GM12892 (cell line): ENCODE measurements around the gene HIBCH.

Experiments used
- POLR2A ChIP-seq: IDR thresholded peaks from 2 replicates; pipeline ENCODE4 v1.6.1; 2011; ENCODE audit warnings: low read depth, low read length, control low read depth
- POLR2AphosphoS5 ChIP-seq: IDR thresholded peaks from 2 replicates; pipeline ENCODE4 v1.6.1; 2011; ENCODE audit warnings: low read depth, low read length, control low read depth
- TAF1 ChIP-seq: IDR thresholded peaks from 2 replicates; pipeline ENCODE4 v1.6.1; 2011; ENCODE audit warnings: low read depth, mild to moderate bottlenecking, control low read depth, low read length, borderline replicate concordance

DNA sequence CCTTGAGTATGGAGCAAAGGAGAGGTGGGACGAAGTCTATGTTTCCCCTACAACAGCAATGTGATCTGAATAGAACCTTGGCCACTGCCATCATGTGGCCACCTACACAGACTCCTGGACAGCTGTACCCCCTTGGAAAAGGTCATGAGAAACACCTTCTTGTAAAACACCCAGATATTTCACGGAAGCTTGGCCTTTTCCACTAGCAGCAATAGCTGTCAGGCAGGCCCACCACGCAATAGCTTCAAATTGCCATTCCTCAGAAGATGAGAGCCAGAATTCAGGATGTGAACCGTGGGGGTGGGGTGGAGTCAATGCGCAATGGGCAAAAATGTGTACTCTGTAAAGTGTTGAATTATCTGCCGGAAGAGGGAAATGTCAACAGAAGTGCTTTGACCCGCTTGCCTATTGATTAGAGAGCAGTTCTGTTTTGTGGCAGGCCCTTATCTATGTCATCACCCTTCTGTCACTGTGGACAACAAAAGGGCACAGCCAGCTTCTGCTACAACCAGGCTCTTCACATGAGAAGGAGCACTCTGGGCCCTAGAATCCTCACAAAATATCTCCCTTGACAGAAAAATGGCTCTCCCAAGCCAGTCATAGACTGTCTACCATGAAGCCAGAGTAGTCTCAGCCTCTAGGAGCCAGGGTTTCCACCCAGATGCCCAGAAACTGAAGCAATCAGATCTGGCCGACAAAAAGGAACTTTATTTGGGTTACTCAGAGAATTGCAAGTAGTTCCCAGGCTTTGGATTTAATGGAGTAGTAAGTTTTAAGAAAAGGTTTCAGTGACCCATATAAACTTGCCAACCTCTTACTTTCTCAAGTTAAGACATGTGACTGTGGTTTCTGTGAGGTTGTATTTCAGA, 33.3 kb upstream of the HIBCH start:
- TF ChIP-seq POLR2A (no peak), POLR2AphosphoS5 (no peak), TAF1 (no peak)
